Keratinocyte (primary cell): Measurements from ENCODE around the gene KLF3. TPM values are rescaled to one million over a fixed set of nuclear protein-coding genes. Genes with fewer than 3 reads are reported as not detected.

Experiments
- DNase-seq: peaks from one replicate; pipeline ENCODE4 v3.0.0-alpha.2; 2011; ENCODE audit warnings: low read depth, missing footprints, low spot score
- FAIRE-seq: peaks from 2 replicates; lab custom pipeline; 2011; peaks lifted over from hg19 to GRCh38; lab: Jason Lieb, UNC
- H2AFZ ChIP-seq: 2 replicates; pipeline ENCODE4 v1.6.0; 2012; ENCODE audit warnings: low read length, control low read depth, inconsistent platforms; ENCODE audit not compliant: control insufficient read depth
- H3K27ac ChIP-seq: 2 replicates; pipeline ENCODE4 v1.5.1; 2011; ENCODE audit warnings: low read length; ENCODE audit not compliant: control insufficient read depth, insufficient read depth
- H3K27me3 ChIP-seq: 3 replicates; pipeline ENCODE4 v1.6.0; 2011; ENCODE audit warnings: low read length; ENCODE audit not compliant: control insufficient read depth, insufficient read depth; ENCODE audit errors: extremely low read depth
- H3K36me3 ChIP-seq, 2 experiments: 2 replicates in 1 of 2; 3 replicates in 1 of 2; pipeline ENCODE4 v1.5.1; 2011; ENCODE audit warnings: low read length in 2 of 2, mild to moderate bottlenecking in 1 of 2; ENCODE audit not compliant: control insufficient read depth in 2 of 2, insufficient read depth in 2 of 2; ENCODE audit errors: extremely low read depth in 1 of 2
- H3K4me1 ChIP-seq: 3 replicates; pipeline ENCODE4 v1.5.1; 2011; ENCODE audit warnings: low read length; ENCODE audit not compliant: control insufficient read depth, insufficient read depth; ENCODE audit errors: extremely low read depth
- H3K4me2 ChIP-seq: 3 replicates; pipeline ENCODE4 v1.6.0; 2011; ENCODE audit warnings: low read depth, low read length; ENCODE audit not compliant: control insufficient read depth, insufficient read depth; ENCODE audit errors: extremely low read depth
- H3K4me3 ChIP-seq, 3 experiments: fragments of 200-600 bp in 1 of 3; sonication (generic) in 1 of 3; 2 replicates in 2 of 3; 3 replicates in 1 of 3; pipeline ENCODE4 v1.5.1; 2011 to 2016; ENCODE audit warnings: low read length in 3 of 3, mild to moderate bottlenecking in 3 of 3, control low read depth in 2 of 3, inconsistent platforms in 1 of 3, low read depth in 1 of 3, mixed read lengths in 1 of 3, mixed run types in 1 of 3, moderate library complexity in 1 of 3; ENCODE audit not compliant: control insufficient read depth in 2 of 3, insufficient read depth in 2 of 3; ENCODE audit errors: extremely low read depth in 1 of 3
- H3K79me2 ChIP-seq: 2 replicates; pipeline ENCODE4 v1.6.0; 2012; ENCODE audit warnings: low read length; ENCODE audit not compliant: control insufficient read depth, insufficient read depth
- H3K9ac ChIP-seq: 3 replicates; pipeline ENCODE4 v1.6.0; 2011; ENCODE audit warnings: low read length; ENCODE audit not compliant: control insufficient read depth, insufficient read depth; ENCODE audit errors: extremely low read depth
- H3K9me1 ChIP-seq: 3 replicates; pipeline ENCODE4 v1.6.0; 2011; ENCODE audit warnings: low read length; ENCODE audit not compliant: control insufficient read depth, insufficient read depth; ENCODE audit errors: extremely low read depth
- H3K9me3 ChIP-seq: 2 replicates; pipeline ENCODE4 v1.5.1; 2012; ENCODE audit warnings: low read depth, low read length; ENCODE audit not compliant: control insufficient read depth
- H4K20me1 ChIP-seq: 3 replicates; pipeline ENCODE4 v1.6.0; 2011; ENCODE audit warnings: low read length; ENCODE audit not compliant: control insufficient read depth, insufficient read depth; ENCODE audit errors: extremely low read depth
- CTCF ChIP-seq, 3 experiments: IDR thresholded peaks in 1 of 3; conservative IDR thresholded peaks in 1 of 3; optimal IDR thresholded peaks in 1 of 3; 2 replicates in 2 of 3; 3 replicates in 1 of 3; pipeline versions ENCODE3 to v1.5.1; 2011; ENCODE audit warnings: low read length in 3 of 3, mild to moderate bottlenecking in 3 of 3, moderate library complexity in 2 of 3, control low read depth in 1 of 3, inconsistent platforms in 1 of 3; ENCODE audit not compliant: insufficient read depth in 2 of 3; ENCODE audit errors: extremely low read depth in 1 of 3
- EZH2 ChIP-seq: IDR thresholded peaks from one replicate; pipeline ENCODE4 v1.6.1; 2012; ENCODE audit warnings: inconsistent platforms, mild to moderate bottlenecking, low read length, moderate library complexity
- dilution Hi-C: fragments of 300-500 bp; cut with MboI; formaldehyde crosslinking; loops from one replicate; pipeline ENCODE4 v1.7.0; 2020; ENCODE audit warnings: low sequenced_read_pairs; ENCODE audit not compliant: extremely low pct_ligation_motif_present
- polyA plus RNA-seq, 5 experiments: library from polyadenylated mRNA; depleted of rRNA in 3 of 5; stranded (reverse) in 3 of 5; stranded (forward) in 1 of 5; unstranded in 1 of 5; fragments of >200 nt; gene quantifications; 1 replicate in 1 of 5; 2 replicates in 3 of 5; 3 replicates in 1 of 5; pipeline versions ENCODE4 v1.2.1 to v1.2.3, GENCODE V29; 2011 to 2012; ENCODE audit warnings: missing spikeins in 2 of 5, low read depth in 1 of 5, low replicate concordance in 1 of 5

The KLF3 gene
- polyA plus RNA-seq, 1 donor (not counting 4 experiments of a cell fraction or from before 2014, with no cell fraction given), result 39.9 TPM

GRCh38 chr4:38630519-38630918 lies 33.5 kb upstream of the KLF3 start:
- H3K4me3 ChIP-seq, result no peak overlapping the region
- H3K4me2 ChIP-seq, result no peak overlapping the region
- no peaks in the 10 kb centered on the region for H3K4me1 ChIP-seq
- H3K9me3 ChIP-seq, result no peaks in the 10 kb centered on the region
- no peaks in the 10 kb centered on the region for H4K20me1 ChIP-seq
- TF ChIP-seq EZH2 (no peak), CTCF (optimal IDR thresholded peaks at IDR 0.05 in 1 of 3, IDR thresholded peaks at IDR 0.05 in 1 of 3, conservative IDR thresholded peaks at IDR 0.05 in 1 of 3; ENCODE audit: extremely low read depth in 1 of 3, insufficient read depth in 2 of 3, low read length in 3 of 3) (no peak)
- DNase-seq (no peak), FAIRE-seq (no peak)
- no peaks in the 10 kb centered on the region for H3K36me3 ChIP-seq
- dilution Hi-C loops, result no loop called here
- H3K27ac ChIP-seq, result no peak overlapping the region
- H3K79me2 ChIP-seq, result no peaks in the 10 kb centered on the region
- H3K27me3 ChIP-seq, result no peaks in the 10 kb centered on the region
- H3K9ac ChIP-seq, result no peak overlapping the region
- no peaks in the 10 kb centered on the region for H3K9me1 ChIP-seq
- H2AFZ ChIP-seq, result no peak overlapping the region

- dilution Hi-C loops, result no loop called here
- H3K79me2 ChIP-seq, result no peaks in the 10 kb centered on the region
Observed at GRCh38 chr4:38634047-38634759, 29.8 kb upstream of the KLF3 start.

More at GRCh38 chr4:38634047-38634759, 29.8 kb upstream of the KLF3 start:
- Histone ChIP-seq H3K9me1 (no peaks in the 10 kb centered on the region), H3K27ac (no peak overlapping the region), H3K27me3 (no peaks in the 10 kb centered on the region), H3K36me3 (no peaks in the 10 kb centered on the region), H3K4me3 (no peak overlapping the region), H4K20me1 (no peaks in the 10 kb centered on the region), H3K9ac (no peak overlapping the region), H3K4me2 (no peak overlapping the region), H2AFZ (no peak overlapping the region), H3K4me1 (no peaks in the 10 kb centered on the region), H3K9me3 (no peaks in the 10 kb centered on the region)
- TF ChIP-seq CTCF (optimal IDR thresholded peaks at IDR 0.05 in 1 of 3, IDR thresholded peaks at IDR 0.05 in 1 of 3, conservative IDR thresholded peaks at IDR 0.05 in 1 of 3; ENCODE audit: extremely low read depth in 1 of 3, insufficient read depth in 2 of 3, low read length in 3 of 3) (no peak), EZH2 (no peak)
- DNase-seq, result no peak
- no peak for FAIRE-seq
